GM12878 (cell line): Measurements from ENCODE around the gene MEGF6. TPM values are rescaled to one million over a fixed set of nuclear protein-coding genes. Genes with fewer than 3 reads are reported as not detected.

Source experiments
- ATAC-seq: fragments of 200-7000 bp; cut with Tn5 transposase; 3 replicates; pipeline ENCODE4 v1.9.1; 2020; ENCODE audit warnings: mild to moderate bottlenecking, moderate library complexity
- BruUV-seq: library from RNA; stranded (reverse); fragments of 400-500 nt; replicated peaks from 2 replicates; lab custom pipeline; 2021; lab: Mats Ljungman, UMichigan
- CTCF ChIA-PET: fragments of 300-600 bp; sonication (Branson Sonifier 250); formaldehyde crosslinking; extraction: SDS; loops from one replicate; lab custom pipeline; 2021; ENCODE audit warnings: inconsistent platforms; lab: Yijun Ruan, JAX
- POLR2A ChIA-PET: fragments of 350-600 bp; formaldehyde crosslinking; extraction: SDS; loops from one replicate; lab custom pipeline; 2021; ENCODE audit warnings: inconsistent platforms; lab: Charles Lee
- RAD21 ChIA-PET: fragments of 300-600 bp; sonication (Branson Sonifier 250); formaldehyde crosslinking; loops from one replicate; lab custom pipeline; 2023; ENCODE audit warnings: antibody characterized with exemption; ENCODE audit not compliant: unreplicated experiment; lab: Charles Lee
- SMC1A ChIA-PET: fragments of 300-600 bp; sonication (Branson Sonifier 250); formaldehyde crosslinking; loops from one replicate; lab custom pipeline; 2023; ENCODE audit not compliant: unreplicated experiment, uncharacterized antibody; lab: Charles Lee
- DNase-seq: peaks from one replicate; pipeline ENCODE4 v3.0.0-alpha.2; 2011; ENCODE audit warnings: low read depth, low spot score
- FAIRE-seq: peaks from 3 replicates; lab custom pipeline; 2011; peaks lifted over from hg19 to GRCh38; lab: Jason Lieb, UNC
- H2AFZ ChIP-seq: 2 replicates; pipeline ENCODE4 v1.6.0; 2011; ENCODE audit warnings: low read depth, low read length, control low read depth; ENCODE audit not compliant: control insufficient read depth
- H3K27ac ChIP-seq: 2 replicates; pipeline ENCODE4 v1.5.1; 2011; ENCODE audit warnings: control low read depth; ENCODE audit not compliant: control insufficient read depth, insufficient read depth
- H3K27me3 ChIP-seq, 2 experiments: replicated peaks in 1 of 2; 2 replicates each; pipeline versions ENCODE4 v1.6.0 to v1.6.1; 2011; ENCODE audit warnings: low read length in 1 of 2; ENCODE audit not compliant: control insufficient read depth in 2 of 2, insufficient read depth in 2 of 2
- H3K36me3 ChIP-seq, 2 experiments: 2 replicates each; pipeline ENCODE4 v1.5.1; 2011; ENCODE audit warnings: low read length in 1 of 2; ENCODE audit not compliant: control insufficient read depth in 2 of 2, insufficient read depth in 2 of 2
- H3K4me1 ChIP-seq: 2 replicates; pipeline ENCODE4 v1.6.1; 2011; ENCODE audit warnings: mild to moderate bottlenecking, low read length, moderate library complexity, mixed read lengths; ENCODE audit not compliant: control insufficient read depth, insufficient read depth
- H3K4me2 ChIP-seq: 2 replicates; pipeline ENCODE4 v1.6.0; 2011; ENCODE audit warnings: control low read depth; ENCODE audit not compliant: control insufficient read depth, insufficient read depth
- H3K4me3 ChIP-seq: fragments of 200-600 bp; sonication (generic); 2 replicates; pipeline ENCODE4 v1.5.1; 2016
- H3K79me2 ChIP-seq: 2 replicates; pipeline ENCODE4 v1.6.0; 2011; ENCODE audit warnings: low read length; ENCODE audit not compliant: control insufficient read depth, insufficient read depth
- H3K9ac ChIP-seq: 2 replicates; pipeline ENCODE4 v1.8.0; 2011; ENCODE audit warnings: low read length, control low read depth, mixed read lengths; ENCODE audit not compliant: control insufficient read depth, insufficient read depth
- H3K9me3 ChIP-seq: replicated peaks from 3 replicates; pipeline ENCODE4 v1.5.1; 2011; ENCODE audit warnings: mild to moderate bottlenecking, low read length; ENCODE audit not compliant: control insufficient read depth, insufficient read depth
- H4K20me1 ChIP-seq: 2 replicates; pipeline ENCODE4 v1.6.0; 2011; ENCODE audit not compliant: control insufficient read depth, insufficient read depth
- CBX3 ChIP-seq: fragments of 200-600 bp; sonication (generic); IDR thresholded peaks from 2 replicates; pipeline ENCODE4 v1.6.1; 2016; ENCODE audit warnings: low read depth, borderline replicate concordance
- DPF2 ChIP-seq: fragments of 450-650 bp; IDR thresholded peaks from 2 replicates; pipeline ENCODE4 v1.6.1; 2017; ENCODE audit warnings: mild to moderate bottlenecking
- EP300 ChIP-seq, 2 experiments: fragments of 150-350 bp in 1 of 2; IDR thresholded peaks; 2 replicates each; pipeline ENCODE4 v1.6.1; 2011 to 2012; ENCODE audit warnings: low read depth in 2 of 2, low read length in 2 of 2, borderline replicate concordance in 1 of 2, improper control_type of control experiment in 1 of 2, inconsistent platforms in 1 of 2; ENCODE audit not compliant: control insufficient read depth in 1 of 2
- FOXK2 ChIP-seq: fragments of 450-650 bp; IDR thresholded peaks from 2 replicates; pipeline ENCODE4 v1.6.1; 2017; ENCODE audit warnings: mild to moderate bottlenecking, moderate library complexity
- RAD21 ChIP-seq: IDR thresholded peaks from 2 replicates; pipeline ENCODE4 v1.6.1; 2011; ENCODE audit warnings: mild to moderate bottlenecking, low read depth, low read length, moderate library complexity; ENCODE audit not compliant: insufficient read depth
- ZNF24 ChIP-seq: fragments of 450-650 bp; IDR thresholded peaks from 2 replicates; pipeline ENCODE4 v1.6.1; 2017; ENCODE audit warnings: antibody characterized with exemption, mild to moderate bottlenecking
- WGBS: methylation state at CpG from one replicate; pipeline ENCODE4 v1.1.6; 2016; ENCODE audit warnings: low lambda C conversion rate; ENCODE audit not compliant: insufficient replicate concordance, insufficient coverage; ENCODE audit errors: missing lambda C conversion rate; 5-methylcytosine and 5-hydroxymethylcytosine counted together
- in situ Hi-C: fragments of 300-500 bp; cut with MboI; formaldehyde crosslinking; loops from 9 replicates; pipeline ENCODE4 v1.14.3; 2018; ENCODE audit warnings: mixed read lengths
- intact Hi-C: fragments of 100-400 bp; cut with micrococcal nuclease; formaldehyde crosslinking; loops from one replicate; pipeline ENCODE4 v1.14.2; 2022; ENCODE audit not compliant: unreplicated experiment
- polyA plus RNA-seq, 11 experiments: library from polyadenylated mRNA; depleted of rRNA in 4 of 11; unstranded in 6 of 11; stranded (reverse) in 5 of 11; fragments of >200 nt; fragmentation: Nextera tagmentation in 4 of 11; fragmentation: Illumina TruSeq in 1 of 11; extraction: Ambion mirVana in 4 of 11; extraction: Trizol in 1 of 11; gene quantifications; 1 replicate in 1 of 11; 2 replicates in 10 of 11; pipeline versions ENCODE4 v1.2.1 to v1.2.3, GENCODE V29; 2011 to 2016; ENCODE audit warnings: inconsistent platforms in 2 of 11, missing spikeins in 2 of 11, low read depth in 1 of 11
- total RNA-seq, 4 experiments: library from RNA; depleted of rRNA in 3 of 4; stranded (reverse); fragments of >200 nt in 3 of 4; fragmentation: Illumina TruSeq in 1 of 4; extraction: Trizol in 1 of 4; gene quantifications; 2 replicates each; pipeline versions ENCODE4 v1.2.1 to v1.2.3, GENCODE V29; 2013 to 2021
- TF ChIP-seq, protein P1 (sequence below): fragments of 450-650 bp; IDR thresholded peaks from 2 replicates; pipeline ENCODE4 v1.6.1; 2014; ENCODE audit warnings: mild to moderate bottlenecking
- TF ChIP-seq, protein P2 (sequence below): fragments of 150-350 bp; IDR thresholded peaks from 2 replicates; pipeline ENCODE4 v1.6.1; 2016; ENCODE audit warnings: low read depth, low read length
- TF ChIP-seq, protein P3 (sequence below): IDR thresholded peaks from 2 replicates; pipeline ENCODE4 v1.6.1; 2012; ENCODE audit warnings: low read depth, low read length, improper control_type of control experiment
- TF ChIP-seq, protein P4 (sequence below): IDR thresholded peaks from 2 replicates; pipeline ENCODE4 v1.6.1; 2011; ENCODE audit warnings: mild to moderate bottlenecking, low read depth, low read length, moderate library complexity; ENCODE audit not compliant: insufficient replicate concordance

The MEGF6 gene
- total and polyA plus RNA-seq, 10 of the 15 experiments (the other 5 are each of a cell fraction or from before 2014, with no cell fraction given): 0.03 to 0.41 TPM; not detected in 8

DNA sequence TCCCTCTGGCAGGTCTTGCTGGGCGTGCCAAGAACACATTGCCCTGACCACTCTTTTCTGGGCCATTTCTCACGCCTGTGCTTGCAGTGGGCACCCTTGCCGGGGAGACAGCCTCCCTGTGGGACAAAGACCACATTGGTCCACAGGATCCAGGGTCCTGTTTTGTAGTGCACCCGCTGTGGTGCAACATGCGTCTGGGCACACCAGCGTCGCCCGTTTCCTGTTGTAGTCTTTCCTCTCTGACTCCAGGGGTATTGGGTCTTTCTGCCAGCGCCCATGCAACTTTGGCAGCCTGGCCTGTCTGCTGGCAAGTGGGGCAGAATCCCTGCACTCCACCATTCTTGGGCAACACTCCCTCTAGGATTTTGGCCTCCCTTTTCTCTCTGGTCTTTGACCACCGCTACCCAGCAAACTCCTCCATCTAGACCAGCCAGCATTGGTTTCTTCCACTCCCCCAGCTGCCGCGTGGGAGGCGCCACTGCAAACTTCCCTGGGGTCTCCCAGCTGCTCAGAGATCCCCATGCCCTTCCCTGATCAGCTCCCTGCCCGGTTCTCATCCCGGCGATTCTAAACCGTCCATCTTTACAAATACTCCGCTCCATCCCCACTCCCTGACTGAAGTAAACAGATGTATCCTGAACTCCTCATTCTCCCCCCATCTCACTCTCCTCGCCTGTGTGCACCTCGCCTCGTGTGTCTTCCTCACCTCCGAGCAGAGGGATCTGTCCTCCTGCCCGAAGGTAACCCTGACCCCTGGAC, 12.3 kb upstream of the MEGF6 start:
- Histone ChIP-seq H3K4me3 (peak overlapping the region; percentile 73), H3K9ac (peak overlapping the region; percentile 11), H3K4me1 (peaks cover 5% of the 10 kb centered on the region; the same call in 1 of the 2 replicates), H3K27me3 (no peaks in the 10 kb centered on the region; a peak in 1 of 4 replicates), H3K27ac (no peak overlapping the region; the same call in 1 of the 2 replicates), H3K9me3 (no peaks in the 10 kb centered on the region), H3K4me2 (peak overlapping the region; percentile 93), H3K36me3 (peaks cover 0 to 2% of the 10 kb centered on the region in 2 experiments; a peak in 3 of 4 replicates), H4K20me1 (no peaks in the 10 kb centered on the region), H2AFZ (peak overlapping the region; percentile 88), H3K79me2 (no peaks in the 10 kb centered on the region)
- RAD21 ChIA-PET: interaction anchor here (0.7 to 1.1 kb wide), 2 partner anchors 101 kb away, joined by 3 to 4 read pairs; no protein-coding TSS in a partner anchor
- CTCF ChIA-PET: interaction anchor here (0.6 to 0.9 kb wide), 4 partner anchors 9 to 1173 kb away, joined by 3 to 4 read pairs (median 3); no protein-coding TSS in a partner anchor
- intact Hi-C loops (loop anchor here (2.0 kb wide), 1 partner anchor 27 kb away; the partner anchor contains the start of gene WRAP73), in situ Hi-C loops (loop anchor here (10.0 kb wide), 1 partner anchor 139 kb away; no protein-coding TSS in a partner anchor)
- ATAC-seq (no peak), DNase-seq (no peak), FAIRE-seq (no peak)
- SMC1A ChIA-PET: interaction anchor here (1.5 kb wide), 1 partner anchor 14 kb away, joined by 5 read pairs; no protein-coding TSS in a partner anchor
- 25% methylated on average over 23 of the region's 23 CpGs for WGBS
- TF ChIP-seq CBX3 (no peak), EP300 (IDR thresholded peaks at IDR 0.05; ENCODE audit: borderline replicate concordance in 1 of 2, control insufficient read depth in 1 of 2, low read depth in 2 of 2, low read length in 2 of 2) (no peak), DPF2 (no peak), ZNF24 (no peak), FOXK2 (no peak), RAD21 (no peak)
- TF ChIP-seq, protein P1, sequence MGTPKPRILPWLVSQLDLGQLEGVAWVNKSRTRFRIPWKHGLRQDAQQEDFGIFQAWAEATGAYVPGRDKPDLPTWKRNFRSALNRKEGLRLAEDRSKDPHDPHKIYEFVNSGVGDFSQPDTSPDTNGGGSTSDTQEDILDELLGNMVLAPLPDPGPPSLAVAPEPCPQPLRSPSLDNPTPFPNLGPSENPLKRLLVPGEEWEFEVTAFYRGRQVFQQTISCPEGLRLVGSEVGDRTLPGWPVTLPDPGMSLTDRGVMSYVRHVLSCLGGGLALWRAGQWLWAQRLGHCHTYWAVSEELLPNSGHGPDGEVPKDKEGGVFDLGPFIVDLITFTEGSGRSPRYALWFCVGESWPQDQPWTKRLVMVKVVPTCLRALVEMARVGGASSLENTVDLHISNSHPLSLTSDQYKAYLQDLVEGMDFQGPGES: no peak
- TF ChIP-seq, protein P2, sequence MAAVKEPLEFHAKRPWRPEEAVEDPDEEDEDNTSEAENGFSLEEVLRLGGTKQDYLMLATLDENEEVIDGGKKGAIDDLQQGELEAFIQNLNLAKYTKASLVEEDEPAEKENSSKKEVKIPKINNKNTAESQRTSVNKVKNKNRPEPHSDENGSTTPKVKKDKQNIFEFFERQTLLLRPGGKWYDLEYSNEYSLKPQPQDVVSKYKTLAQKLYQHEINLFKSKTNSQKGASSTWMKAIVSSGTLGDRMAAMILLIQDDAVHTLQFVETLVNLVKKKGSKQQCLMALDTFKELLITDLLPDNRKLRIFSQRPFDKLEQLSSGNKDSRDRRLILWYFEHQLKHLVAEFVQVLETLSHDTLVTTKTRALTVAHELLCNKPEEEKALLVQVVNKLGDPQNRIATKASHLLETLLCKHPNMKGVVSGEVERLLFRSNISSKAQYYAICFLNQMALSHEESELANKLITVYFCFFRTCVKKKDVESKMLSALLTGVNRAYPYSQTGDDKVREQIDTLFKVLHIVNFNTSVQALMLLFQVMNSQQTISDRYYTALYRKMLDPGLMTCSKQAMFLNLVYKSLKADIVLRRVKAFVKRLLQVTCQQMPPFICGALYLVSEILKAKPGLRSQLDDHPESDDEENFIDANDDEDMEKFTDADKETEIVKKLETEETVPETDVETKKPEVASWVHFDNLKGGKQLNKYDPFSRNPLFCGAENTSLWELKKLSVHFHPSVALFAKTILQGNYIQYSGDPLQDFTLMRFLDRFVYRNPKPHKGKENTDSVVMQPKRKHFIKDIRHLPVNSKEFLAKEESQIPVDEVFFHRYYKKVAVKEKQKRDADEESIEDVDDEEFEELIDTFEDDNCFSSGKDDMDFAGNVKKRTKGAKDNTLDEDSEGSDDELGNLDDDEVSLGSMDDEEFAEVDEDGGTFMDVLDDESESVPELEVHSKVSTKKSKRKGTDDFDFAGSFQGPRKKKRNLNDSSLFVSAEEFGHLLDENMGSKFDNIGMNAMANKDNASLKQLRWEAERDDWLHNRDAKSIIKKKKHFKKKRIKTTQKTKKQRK: no peak
- TF ChIP-seq, protein P3, sequence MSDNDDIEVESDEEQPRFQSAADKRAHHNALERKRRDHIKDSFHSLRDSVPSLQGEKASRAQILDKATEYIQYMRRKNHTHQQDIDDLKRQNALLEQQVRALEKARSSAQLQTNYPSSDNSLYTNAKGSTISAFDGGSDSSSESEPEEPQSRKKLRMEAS: no peak
- TF ChIP-seq, protein P4, sequence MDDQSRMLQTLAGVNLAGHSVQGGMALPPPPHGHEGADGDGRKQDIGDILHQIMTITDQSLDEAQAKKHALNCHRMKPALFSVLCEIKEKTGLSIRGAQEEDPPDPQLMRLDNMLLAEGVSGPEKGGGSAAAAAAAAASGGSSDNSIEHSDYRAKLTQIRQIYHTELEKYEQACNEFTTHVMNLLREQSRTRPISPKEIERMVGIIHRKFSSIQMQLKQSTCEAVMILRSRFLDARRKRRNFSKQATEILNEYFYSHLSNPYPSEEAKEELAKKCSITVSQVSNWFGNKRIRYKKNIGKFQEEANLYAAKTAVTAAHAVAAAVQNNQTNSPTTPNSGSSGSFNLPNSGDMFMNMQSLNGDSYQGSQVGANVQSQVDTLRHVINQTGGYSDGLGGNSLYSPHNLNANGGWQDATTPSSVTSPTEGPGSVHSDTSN: no peak
- POLR2A ChIA-PET: no interaction called here
- no TSS peak for BruUV-seq
